ENCODE measurements around the gene EPHB6.

Gene EPHB6

DNA sequence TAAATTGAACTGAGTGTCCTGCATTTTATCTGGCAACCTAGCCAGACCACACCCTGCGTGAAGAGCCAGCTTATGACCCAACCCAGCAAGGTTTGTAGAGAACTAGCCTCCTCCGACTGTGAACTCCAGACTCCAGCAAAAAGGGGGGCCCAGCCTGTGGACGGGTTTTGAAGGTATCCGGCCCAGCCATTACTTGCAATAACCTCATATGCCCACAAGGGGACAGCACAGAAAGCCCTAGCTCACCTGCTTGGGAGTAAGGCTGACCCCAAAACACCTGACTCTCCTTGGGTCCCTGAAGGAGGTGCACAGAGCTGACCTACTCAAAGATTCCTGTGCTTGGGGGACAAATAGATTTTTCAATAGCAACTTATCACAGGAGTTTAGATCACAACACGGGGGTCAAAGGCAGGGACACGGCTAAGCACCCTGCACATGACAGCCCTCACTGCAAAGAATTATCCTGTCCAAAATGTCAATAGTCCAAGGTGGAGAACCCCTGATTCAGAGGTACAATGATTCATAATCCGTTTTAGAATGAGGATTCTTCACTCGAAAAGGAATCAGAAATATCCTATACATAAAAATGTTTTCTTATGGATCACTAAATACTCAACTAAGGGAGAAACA is 26.1 kb downstream of the EPHB6 start:
- TF ChIP-seq, protein P1, sequence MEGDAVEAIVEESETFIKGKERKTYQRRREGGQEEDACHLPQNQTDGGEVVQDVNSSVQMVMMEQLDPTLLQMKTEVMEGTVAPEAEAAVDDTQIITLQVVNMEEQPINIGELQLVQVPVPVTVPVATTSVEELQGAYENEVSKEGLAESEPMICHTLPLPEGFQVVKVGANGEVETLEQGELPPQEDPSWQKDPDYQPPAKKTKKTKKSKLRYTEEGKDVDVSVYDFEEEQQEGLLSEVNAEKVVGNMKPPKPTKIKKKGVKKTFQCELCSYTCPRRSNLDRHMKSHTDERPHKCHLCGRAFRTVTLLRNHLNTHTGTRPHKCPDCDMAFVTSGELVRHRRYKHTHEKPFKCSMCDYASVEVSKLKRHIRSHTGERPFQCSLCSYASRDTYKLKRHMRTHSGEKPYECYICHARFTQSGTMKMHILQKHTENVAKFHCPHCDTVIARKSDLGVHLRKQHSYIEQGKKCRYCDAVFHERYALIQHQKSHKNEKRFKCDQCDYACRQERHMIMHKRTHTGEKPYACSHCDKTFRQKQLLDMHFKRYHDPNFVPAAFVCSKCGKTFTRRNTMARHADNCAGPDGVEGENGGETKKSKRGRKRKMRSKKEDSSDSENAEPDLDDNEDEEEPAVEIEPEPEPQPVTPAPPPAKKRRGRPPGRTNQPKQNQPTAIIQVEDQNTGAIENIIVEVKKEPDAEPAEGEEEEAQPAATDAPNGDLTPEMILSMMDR (IDR thresholded peaks at IDR 0.05; ENCODE audit: insufficient read depth, low read length) = peak; percentile 86
- TF ChIP-seq POLR2AphosphoS5 (IDR thresholded peaks at IDR 0.05; ENCODE audit: low read depth) = no peak
- TF ChIP-seq, protein P2, sequence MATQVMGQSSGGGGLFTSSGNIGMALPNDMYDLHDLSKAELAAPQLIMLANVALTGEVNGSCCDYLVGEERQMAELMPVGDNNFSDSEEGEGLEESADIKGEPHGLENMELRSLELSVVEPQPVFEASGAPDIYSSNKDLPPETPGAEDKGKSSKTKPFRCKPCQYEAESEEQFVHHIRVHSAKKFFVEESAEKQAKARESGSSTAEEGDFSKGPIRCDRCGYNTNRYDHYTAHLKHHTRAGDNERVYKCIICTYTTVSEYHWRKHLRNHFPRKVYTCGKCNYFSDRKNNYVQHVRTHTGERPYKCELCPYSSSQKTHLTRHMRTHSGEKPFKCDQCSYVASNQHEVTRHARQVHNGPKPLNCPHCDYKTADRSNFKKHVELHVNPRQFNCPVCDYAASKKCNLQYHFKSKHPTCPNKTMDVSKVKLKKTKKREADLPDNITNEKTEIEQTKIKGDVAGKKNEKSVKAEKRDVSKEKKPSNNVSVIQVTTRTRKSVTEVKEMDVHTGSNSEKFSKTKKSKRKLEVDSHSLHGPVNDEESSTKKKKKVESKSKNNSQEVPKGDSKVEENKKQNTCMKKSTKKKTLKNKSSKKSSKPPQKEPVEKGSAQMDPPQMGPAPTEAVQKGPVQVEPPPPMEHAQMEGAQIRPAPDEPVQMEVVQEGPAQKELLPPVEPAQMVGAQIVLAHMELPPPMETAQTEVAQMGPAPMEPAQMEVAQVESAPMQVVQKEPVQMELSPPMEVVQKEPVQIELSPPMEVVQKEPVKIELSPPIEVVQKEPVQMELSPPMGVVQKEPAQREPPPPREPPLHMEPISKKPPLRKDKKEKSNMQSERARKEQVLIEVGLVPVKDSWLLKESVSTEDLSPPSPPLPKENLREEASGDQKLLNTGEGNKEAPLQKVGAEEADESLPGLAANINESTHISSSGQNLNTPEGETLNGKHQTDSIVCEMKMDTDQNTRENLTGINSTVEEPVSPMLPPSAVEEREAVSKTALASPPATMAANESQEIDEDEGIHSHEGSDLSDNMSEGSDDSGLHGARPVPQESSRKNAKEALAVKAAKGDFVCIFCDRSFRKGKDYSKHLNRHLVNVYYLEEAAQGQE (IDR thresholded peaks at IDR 0.05; ENCODE audit: insufficient replicate concordance, low read depth) = no peak
- H3K27ac ChIP-seq (replicated peaks) = no peak overlapping the region
- H3K4me3 ChIP-seq (replicated peaks; ENCODE audit: insufficient read depth, low read length) = no peak overlapping the region
- H3K27me3 ChIP-seq (ENCODE audit: insufficient read depth, poor library complexity, severe bottlenecking) = peaks cover 7% of the 10 kb centered on the region
- DNase-seq (ENCODE audit: low read depth in 1 of 2, low spot score in 1 of 2) = peak in 1 of 2 experiments; percentile 34

DNA sequence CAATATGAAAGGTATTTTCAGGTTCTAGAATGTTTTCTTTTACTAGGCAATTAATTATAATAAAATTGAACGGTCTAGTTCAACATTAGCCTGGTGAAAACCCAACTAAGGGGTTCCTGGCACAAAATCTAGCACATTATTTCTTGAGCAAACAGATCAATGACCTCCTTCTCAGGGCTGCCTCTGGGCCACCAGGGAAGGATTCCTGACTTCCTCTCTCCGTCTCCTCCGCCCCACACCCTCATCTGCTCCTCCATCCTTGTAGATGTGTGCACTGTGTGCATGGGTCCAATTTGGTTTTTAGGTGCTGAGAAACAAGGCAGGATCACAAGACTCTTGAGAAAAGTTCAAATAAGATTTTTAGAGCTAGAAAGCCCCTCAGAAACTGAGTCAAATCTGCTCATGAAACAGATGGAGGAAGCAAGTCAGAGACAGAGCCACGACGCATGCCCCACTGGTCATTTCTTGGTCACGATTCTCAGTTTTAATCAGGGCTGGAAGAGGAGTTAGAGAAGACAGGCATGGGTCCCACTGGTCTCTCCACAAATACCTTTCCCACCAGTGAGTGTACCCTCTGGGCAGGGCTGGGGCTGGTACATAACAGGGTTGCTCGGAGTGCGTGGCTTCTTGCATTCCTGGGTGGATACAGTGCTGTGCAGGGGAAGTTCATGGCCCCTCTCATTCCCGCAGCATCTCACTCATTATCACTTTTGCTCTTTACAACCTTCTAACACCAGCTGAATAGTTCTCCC is 26.9 kb downstream of the EPHB6 start:
- Histone ChIP-seq H3K27me3 (ENCODE audit: insufficient read depth, poor library complexity, severe bottlenecking) (peaks cover 7% of the 10 kb centered on the region), H3K4me3 (replicated peaks; ENCODE audit: insufficient read depth, low read length) (no peak overlapping the region), H3K27ac (replicated peaks) (no peak overlapping the region)
- no peak for DNase-seq (ENCODE audit: low read depth in 1 of 2, low spot score in 1 of 2)
- TF ChIP-seq POLR2AphosphoS5 (IDR thresholded peaks at IDR 0.05; ENCODE audit: low read depth) = no peak
- TF ChIP-seq, protein P2 (IDR thresholded peaks at IDR 0.05; ENCODE audit: insufficient replicate concordance, low read depth) = no peak
- TF ChIP-seq, protein P1 (IDR thresholded peaks at IDR 0.05; ENCODE audit: insufficient read depth, low read length) = no peak
- TF ChIP-seq GABPA (IDR thresholded peaks at IDR 0.05; ENCODE audit: low read depth) = no peak
- no peak for TF ChIP-seq SPI1 (IDR thresholded peaks at IDR 0.05; ENCODE audit: borderline replicate concordance, low read depth)

DNA sequence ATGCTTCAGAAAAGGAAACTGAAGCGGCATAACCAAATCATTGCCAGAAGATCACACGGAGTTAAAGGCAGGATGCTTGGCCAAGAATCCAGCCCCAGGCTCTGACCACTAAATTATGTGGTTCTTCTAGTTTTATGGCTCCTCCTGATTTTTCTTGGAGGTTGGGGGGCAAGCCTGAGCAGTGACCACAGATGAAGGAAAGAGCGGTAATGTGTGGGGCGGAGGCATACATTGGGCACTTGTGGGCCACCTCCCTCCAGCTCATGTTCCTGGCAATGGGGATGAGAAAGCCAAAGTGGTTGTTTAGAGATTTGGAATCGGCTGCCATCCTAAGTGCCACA is 27.4 kb downstream of the EPHB6 start:
- Histone ChIP-seq H3K4me3 (replicated peaks; ENCODE audit: insufficient read depth, low read length) (no peak overlapping the region), H3K27ac (replicated peaks) (no peak overlapping the region), H3K27me3 (ENCODE audit: insufficient read depth, poor library complexity, severe bottlenecking) (peaks cover 7% of the 10 kb centered on the region)
- TF ChIP-seq GABPA (IDR thresholded peaks at IDR 0.05; ENCODE audit: low read depth) = no peak
- TF ChIP-seq SPI1 (IDR thresholded peaks at IDR 0.05; ENCODE audit: borderline replicate concordance, low read depth) = no peak
- TF ChIP-seq, protein P1 (IDR thresholded peaks at IDR 0.05; ENCODE audit: insufficient read depth, low read length) = no peak
- no peak for TF ChIP-seq POLR2AphosphoS5 (IDR thresholded peaks at IDR 0.05; ENCODE audit: low read depth)
- TF ChIP-seq, protein P2 (IDR thresholded peaks at IDR 0.05; ENCODE audit: insufficient replicate concordance, low read depth) = no peak
- DNase-seq (ENCODE audit: low read depth in 1 of 2, low spot score in 1 of 2) = no peak
